ENCODE measurements around the gene PAN2. TPM values are rescaled to one million over a fixed set of nuclear protein-coding genes. Genes with fewer than 3 reads are reported as not detected.
"Not testable (repeated sequence)": the region's sequence is repeated elsewhere in the genome, so short reads cannot be mapped to it uniquely, and the experiment has no call there.

PAN2 gene
- polyA plus RNA-seq, 1 donor = 85.5 TPM

DNA sequence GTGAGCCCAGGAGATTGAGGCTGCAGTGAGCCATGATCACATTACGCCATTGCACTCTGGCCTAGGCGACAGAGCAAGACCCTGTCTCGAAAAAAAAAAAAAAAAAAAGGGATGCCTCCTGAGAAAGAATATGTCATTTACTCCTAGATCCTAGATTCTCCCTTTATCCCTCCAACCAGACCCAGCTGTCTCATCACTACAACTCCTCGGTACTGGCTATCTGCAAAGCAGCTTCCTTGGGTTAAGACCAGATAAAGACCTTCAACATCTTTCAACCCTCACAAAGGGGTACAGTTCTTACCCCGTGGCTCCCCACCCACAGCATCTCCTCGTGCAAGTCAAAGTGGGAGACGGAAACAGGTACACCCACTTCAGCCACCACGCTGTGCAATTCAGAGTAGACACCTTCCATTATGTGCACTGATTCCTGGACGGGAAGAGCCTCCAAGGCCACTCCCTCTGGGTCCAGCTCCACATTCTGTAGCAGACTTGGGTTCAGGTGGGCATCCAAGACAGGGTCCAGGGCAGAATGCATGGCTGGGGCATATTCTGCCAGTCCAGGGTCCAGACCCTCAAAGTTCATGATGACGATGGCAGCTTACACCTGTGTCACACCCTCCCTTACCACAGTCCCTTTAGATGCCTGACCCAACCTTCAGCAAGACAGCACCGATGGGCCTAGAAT lies 1.1 kb downstream of the PAN2 start:
- peak in 1 of 2 donors; percentile 12 for DNase-seq
- Histone ChIP-seq H3K4me3 (ENCODE audit: low read length) (peak overlapping the region; percentile 58), H3K4me1 (ENCODE audit: control insufficient read depth, insufficient read depth, low read length) (peaks cover 7% of the 10 kb centered on the region), H3K27me3 (ENCODE audit: control insufficient read depth, insufficient read depth, low read length) (no peaks in the 10 kb centered on the region), H3K27ac (ENCODE audit: low read length) (peak overlapping the region; percentile 90), H3K36me3 (ENCODE audit: control insufficient read depth, insufficient read depth, low read length) (peaks cover 6% of the 10 kb centered on the region), H3K9me3 (ENCODE audit: control insufficient read depth, low read depth, low read length) (no peaks in the 10 kb centered on the region)
- 100% methylated on average over 2 of the region's 11 CpGs for WGBS (ENCODE audit: insufficient coverage, low lambda C conversion rate)

DNA sequence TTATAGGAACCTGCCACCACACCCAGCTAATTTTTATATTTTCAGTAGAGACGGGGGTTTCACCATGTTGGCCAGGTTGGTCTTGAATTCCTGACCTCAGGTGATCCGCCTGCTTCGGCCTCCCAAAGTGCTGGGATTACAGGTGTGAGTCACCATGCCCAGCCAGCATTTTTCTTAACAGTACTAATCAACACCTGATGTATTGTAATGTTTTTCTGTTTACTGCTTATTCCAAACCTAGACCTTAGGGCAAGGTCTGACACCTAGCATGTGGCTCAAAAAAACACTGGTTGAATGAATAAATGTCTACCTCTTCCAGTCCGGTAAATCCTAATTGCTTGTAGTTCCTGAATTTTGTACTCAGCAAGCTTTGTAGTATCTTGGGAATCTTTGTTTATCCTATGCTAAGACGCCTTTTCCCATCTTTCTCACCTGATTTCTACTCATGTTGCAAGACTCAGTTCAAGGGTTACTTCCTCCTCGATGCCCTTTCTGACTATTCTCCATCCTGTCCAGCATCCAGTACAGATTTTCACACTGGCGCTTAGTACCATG lies 2.8 kb downstream of the PAN2 start:
- WGBS (ENCODE audit: insufficient coverage, low lambda C conversion rate) = 50% methylated on average over 2 of the region's 7 CpGs
- DNase-seq = peak; percentile 39 to 65

DNA sequence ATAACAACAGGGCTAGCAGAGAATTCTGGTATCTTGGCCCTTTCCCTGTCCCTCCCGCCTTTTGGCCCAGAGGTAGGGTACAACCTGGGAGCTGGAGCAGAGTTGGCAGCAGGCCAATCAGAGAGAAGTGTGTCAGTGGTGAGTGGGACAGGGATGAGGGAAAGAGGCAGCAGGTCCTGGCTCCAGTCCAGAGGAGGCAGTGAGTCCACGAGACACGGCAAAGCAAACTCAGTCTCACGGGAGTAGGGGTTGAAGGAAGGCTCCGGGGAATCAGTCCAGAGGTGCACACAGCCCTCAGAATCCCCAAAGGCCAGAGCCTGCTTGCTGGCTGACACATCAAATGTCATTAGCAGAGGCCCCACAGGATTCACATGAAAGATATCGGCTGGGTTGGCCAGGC lies 7.3 kb downstream of the PAN2 start:
- no peak for DNase-seq

More for the DNA sequence above, 2.8 kb downstream of the PAN2 start:
- H3K27ac ChIP-seq (ENCODE audit: low read length) = peak overlapping the region; percentile 57
- H3K4me1 ChIP-seq (ENCODE audit: control insufficient read depth, insufficient read depth, low read length) = peaks cover 7% of the 10 kb centered on the region
- no peaks in the 10 kb centered on the region for H3K27me3 ChIP-seq (ENCODE audit: control insufficient read depth, insufficient read depth, low read length)
- H3K9me3 ChIP-seq (ENCODE audit: control insufficient read depth, low read depth, low read length) = no peaks in the 10 kb centered on the region
- peaks cover 22% of the 10 kb centered on the region for H3K36me3 ChIP-seq (ENCODE audit: control insufficient read depth, insufficient read depth, low read length)
- H3K4me3 ChIP-seq (ENCODE audit: low read length) = no peak overlapping the region

DNA sequence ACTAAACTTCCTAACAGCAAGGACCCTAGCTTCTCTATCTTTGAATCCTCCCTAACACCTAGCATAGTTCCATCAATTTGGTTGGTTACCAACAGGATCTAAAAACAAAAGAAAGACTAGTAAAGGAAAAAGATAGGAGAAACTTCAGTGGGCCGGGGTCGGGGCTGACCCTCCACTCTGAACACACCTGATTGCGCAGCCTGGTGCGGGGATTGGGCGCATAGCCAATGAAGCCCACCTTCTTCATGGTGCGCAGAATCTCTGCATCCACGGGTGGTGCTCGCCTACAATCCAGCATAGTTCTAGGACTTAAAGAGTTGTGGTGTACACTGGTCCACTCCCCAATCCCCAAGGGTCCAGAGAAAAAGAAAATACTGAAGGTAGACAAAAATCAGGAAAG lies 7.7 kb downstream of the PAN2 start:
- Histone ChIP-seq H3K27me3 (ENCODE audit: control insufficient read depth, insufficient read depth, low read length) (no peaks in the 10 kb centered on the region), H3K27ac (ENCODE audit: low read length) (no peak overlapping the region), H3K4me1 (ENCODE audit: control insufficient read depth, insufficient read depth, low read length) (no peaks in the 10 kb centered on the region), H3K36me3 (ENCODE audit: control insufficient read depth, insufficient read depth, low read length) (peaks cover 65% of the 10 kb centered on the region), H3K9me3 (ENCODE audit: control insufficient read depth, low read depth, low read length) (no peaks in the 10 kb centered on the region), H3K4me3 (ENCODE audit: low read length) (no peak overlapping the region)
- DNase-seq = no peak
- WGBS (ENCODE audit: insufficient coverage, low lambda C conversion rate) = 100% methylated on average over 1 of the region's 8 CpGs

More for the DNA sequence above, 7.3 kb downstream of the PAN2 start:
- peaks cover 65% of the 10 kb centered on the region for H3K36me3 ChIP-seq (ENCODE audit: control insufficient read depth, insufficient read depth, low read length)
- H3K9me3 ChIP-seq (ENCODE audit: control insufficient read depth, low read depth, low read length) = no peaks in the 10 kb centered on the region
- H3K27ac ChIP-seq (ENCODE audit: low read length) = no peak overlapping the region
- no CpG with 5 or more reads among the region's 6 CpGs for WGBS (ENCODE audit: insufficient coverage, low lambda C conversion rate)
- no peaks in the 10 kb centered on the region for H3K4me1 ChIP-seq (ENCODE audit: control insufficient read depth, insufficient read depth, low read length)
- no peak overlapping the region for H3K4me3 ChIP-seq (ENCODE audit: low read length)
- H3K27me3 ChIP-seq (ENCODE audit: control insufficient read depth, insufficient read depth, low read length) = no peaks in the 10 kb centered on the region

DNA sequence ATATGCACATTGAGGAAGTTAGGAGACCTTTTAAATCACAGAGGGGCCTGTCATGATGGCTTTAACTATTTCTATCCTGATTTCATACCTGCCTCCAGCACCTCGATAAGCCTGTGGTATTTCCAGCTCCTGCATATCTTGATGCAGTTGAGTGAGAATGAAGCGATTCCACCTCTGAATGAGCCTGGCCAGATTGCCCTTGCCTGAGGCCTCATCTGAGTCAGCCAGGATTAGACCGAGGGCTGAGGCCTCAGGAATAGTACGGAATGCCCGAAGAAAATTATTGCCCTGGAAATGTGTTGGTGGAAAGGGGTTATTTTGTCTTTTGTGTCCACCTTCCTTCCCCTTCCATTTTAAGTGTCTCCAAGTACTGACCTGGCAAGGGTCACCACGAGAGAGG lies 9.6 kb downstream of the PAN2 start:
- H3K27me3 ChIP-seq (ENCODE audit: control insufficient read depth, insufficient read depth, low read length) = no peaks in the 10 kb centered on the region
- no peak overlapping the region for H3K4me3 ChIP-seq (ENCODE audit: low read length)
- no peak overlapping the region for H3K27ac ChIP-seq (ENCODE audit: low read length)
- H3K4me1 ChIP-seq (ENCODE audit: control insufficient read depth, insufficient read depth, low read length) = no peaks in the 10 kb centered on the region
- no CpG with 5 or more reads among the region's 6 CpGs for WGBS (ENCODE audit: insufficient coverage, low lambda C conversion rate)
- no peak for DNase-seq
- H3K9me3 ChIP-seq (ENCODE audit: control insufficient read depth, low read depth, low read length) = no peaks in the 10 kb centered on the region
- peaks cover 75% of the 10 kb centered on the region for H3K36me3 ChIP-seq (ENCODE audit: control insufficient read depth, insufficient read depth, low read length)

DNA sequence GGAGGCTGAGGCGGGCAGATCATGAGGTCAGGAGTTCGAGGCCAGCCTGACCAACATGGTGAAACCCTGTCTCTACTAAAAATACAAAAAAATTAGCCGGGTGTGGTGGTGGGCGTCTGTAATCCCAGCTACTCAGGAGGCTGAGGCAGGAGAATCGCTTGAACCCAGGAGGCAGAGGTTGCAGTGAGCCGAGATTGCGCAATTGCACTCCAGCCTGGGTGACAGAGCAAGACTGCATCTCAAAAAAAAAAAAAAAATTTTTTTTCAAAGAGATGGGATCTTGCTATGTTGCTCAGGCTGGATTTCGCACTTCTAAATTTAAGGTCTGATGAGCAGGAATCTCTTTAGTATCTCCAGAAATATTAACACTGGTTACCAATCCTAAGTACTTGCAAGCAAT lies 12.2 kb downstream of the PAN2 start:
- WGBS (ENCODE audit: insufficient coverage, low lambda C conversion rate) = 100% methylated on average over 2 of the region's 8 CpGs
- H3K27ac ChIP-seq (ENCODE audit: low read length); DNase-seq; H3K9me3 ChIP-seq (ENCODE audit: control insufficient read depth, low read depth, low read length); H3K27me3 ChIP-seq (ENCODE audit: control insufficient read depth, insufficient read depth, low read length); H3K4me1 ChIP-seq (ENCODE audit: control insufficient read depth, insufficient read depth, low read length); H3K4me3 ChIP-seq (ENCODE audit: low read length): not testable (repeated sequence)
- H3K36me3 ChIP-seq (ENCODE audit: control insufficient read depth, insufficient read depth, low read length) = peaks cover 69% of the 10 kb centered on the region

DNA sequence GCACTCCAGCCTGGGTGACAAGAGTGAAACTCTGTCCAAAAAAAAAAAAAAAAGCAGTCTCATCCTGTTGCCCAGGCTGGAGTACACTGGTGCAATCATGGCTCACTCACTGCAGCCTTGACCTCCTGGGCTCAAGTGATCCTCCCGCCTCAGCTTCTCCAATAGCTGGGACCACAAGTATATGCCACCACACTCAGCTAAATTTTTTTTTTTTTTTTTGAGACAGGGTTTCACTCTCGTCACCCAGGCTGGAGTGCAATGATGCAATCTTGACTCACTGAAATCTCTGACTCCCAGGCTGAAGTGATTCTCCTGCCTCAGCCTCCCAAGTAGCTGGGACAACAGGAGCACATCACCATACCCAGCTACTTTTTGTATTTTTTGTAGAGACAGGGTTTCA lies 12.8 kb downstream of the PAN2 start:
- no peak overlapping the region for H3K4me3 ChIP-seq (ENCODE audit: low read length)
- no peak for DNase-seq
- H3K27me3 ChIP-seq (ENCODE audit: control insufficient read depth, insufficient read depth, low read length) = no peaks in the 10 kb centered on the region
- no peaks in the 10 kb centered on the region for H3K9me3 ChIP-seq (ENCODE audit: control insufficient read depth, low read depth, low read length)
- H3K36me3 ChIP-seq (ENCODE audit: control insufficient read depth, insufficient read depth, low read length) = peaks cover 63% of the 10 kb centered on the region
- no peaks in the 10 kb centered on the region for H3K4me1 ChIP-seq (ENCODE audit: control insufficient read depth, insufficient read depth, low read length)
- no CpG with 5 or more reads among the region's 2 CpGs for WGBS (ENCODE audit: insufficient coverage, low lambda C conversion rate)
- H3K27ac ChIP-seq (ENCODE audit: low read length) = no peak overlapping the region

DNA sequence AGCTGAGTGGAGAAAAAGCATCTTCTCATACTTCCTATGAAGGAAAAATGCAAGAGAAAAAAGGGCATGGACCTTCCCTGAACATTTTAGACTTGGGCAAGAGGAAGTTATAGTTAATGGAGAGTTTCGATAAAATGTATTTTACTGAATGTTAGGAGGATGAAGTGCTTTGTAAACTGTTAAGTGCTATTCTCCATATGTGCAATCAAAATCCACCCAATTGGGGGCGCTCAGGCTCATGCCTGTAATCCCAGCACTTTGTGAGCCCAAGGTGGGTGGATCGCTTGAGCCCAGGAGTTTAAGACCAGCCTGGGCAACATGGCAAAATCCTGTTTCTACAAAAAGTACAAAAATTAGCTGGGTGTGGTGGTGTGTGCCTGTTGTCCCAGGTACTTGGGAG lies 16.1 kb downstream of the PAN2 start:
- H3K36me3 ChIP-seq (ENCODE audit: control insufficient read depth, insufficient read depth, low read length) = peaks cover 39% of the 10 kb centered on the region
- H3K27ac ChIP-seq (ENCODE audit: low read length) = no peak overlapping the region
- peaks cover 5% of the 10 kb centered on the region for H3K4me1 ChIP-seq (ENCODE audit: control insufficient read depth, insufficient read depth, low read length)
- no peaks in the 10 kb centered on the region for H3K27me3 ChIP-seq (ENCODE audit: control insufficient read depth, insufficient read depth, low read length)
- no peaks in the 10 kb centered on the region for H3K9me3 ChIP-seq (ENCODE audit: control insufficient read depth, low read depth, low read length)
- no CpG with 5 or more reads among the region's 3 CpGs for WGBS (ENCODE audit: insufficient coverage, low lambda C conversion rate)
- no peak for DNase-seq
- no peak overlapping the region for H3K4me3 ChIP-seq (ENCODE audit: low read length)

DNA sequence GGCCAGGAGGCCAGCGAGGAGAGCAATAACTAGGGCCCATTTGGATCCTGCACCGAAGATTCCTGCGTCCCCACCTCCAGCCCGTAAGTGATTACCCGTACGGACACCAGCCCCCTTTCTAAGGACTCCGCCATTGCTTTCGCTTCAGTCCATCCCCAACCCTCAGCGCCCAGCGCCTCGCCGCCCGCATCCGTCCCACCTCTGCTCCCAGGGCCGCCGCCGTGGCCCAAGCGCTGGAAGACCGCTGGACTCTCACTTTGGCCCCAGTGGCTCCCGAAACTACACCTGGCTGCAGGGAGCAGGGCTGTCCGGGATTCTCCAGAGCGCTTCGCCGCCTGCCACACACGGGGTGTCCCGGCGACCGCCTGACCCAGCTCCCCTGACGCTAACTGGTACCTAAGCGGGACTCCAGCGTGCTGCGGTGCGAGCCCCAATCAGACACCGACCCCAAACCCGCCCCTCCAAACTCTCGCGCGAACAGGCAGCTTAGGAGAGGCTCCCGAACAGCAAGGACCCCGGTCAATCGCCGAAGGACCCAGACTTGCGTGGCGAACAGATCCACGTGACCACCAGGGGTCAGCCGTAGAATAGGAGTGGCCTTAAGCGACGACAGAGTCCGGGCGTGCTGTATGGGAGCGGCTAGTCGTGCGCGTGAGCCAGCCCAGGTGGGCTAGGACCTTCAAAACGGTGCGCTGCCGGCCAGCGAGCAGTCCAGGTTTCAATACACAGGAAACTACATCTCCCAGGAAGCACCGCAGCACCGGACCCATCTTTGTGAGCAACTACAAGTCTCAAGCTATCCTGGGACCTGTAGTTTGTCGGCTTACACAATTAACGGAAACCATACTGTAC lies 18.0 kb downstream of the PAN2 start, which contains the start of gene CNPY2:
TSS of gene CNPY2 (minus strand) at position 367 of the 852 bp plus-strand sequence. CDS start 771 bp downstream, outside the sequence.
- Histone ChIP-seq H3K4me1 (ENCODE audit: control insufficient read depth, insufficient read depth, low read length) (peaks cover 5% of the 10 kb centered on the region), H3K36me3 (ENCODE audit: control insufficient read depth, insufficient read depth, low read length) (peaks cover 36% of the 10 kb centered on the region), H3K27me3 (ENCODE audit: control insufficient read depth, insufficient read depth, low read length) (no peaks in the 10 kb centered on the region), H3K27ac (ENCODE audit: low read length) (peak within 1 kb of the TSS; percentile 96), H3K9me3 (ENCODE audit: control insufficient read depth, low read depth, low read length) (no peaks in the 10 kb centered on the region), H3K4me3 (ENCODE audit: low read length) (peak within 1 kb of the TSS; percentile 93)
- DNase-seq = peak; percentile 96 to 98
- WGBS (ENCODE audit: insufficient coverage, low lambda C conversion rate) = no CpG with 5 or more reads among the region's 62 CpGs

DNA sequence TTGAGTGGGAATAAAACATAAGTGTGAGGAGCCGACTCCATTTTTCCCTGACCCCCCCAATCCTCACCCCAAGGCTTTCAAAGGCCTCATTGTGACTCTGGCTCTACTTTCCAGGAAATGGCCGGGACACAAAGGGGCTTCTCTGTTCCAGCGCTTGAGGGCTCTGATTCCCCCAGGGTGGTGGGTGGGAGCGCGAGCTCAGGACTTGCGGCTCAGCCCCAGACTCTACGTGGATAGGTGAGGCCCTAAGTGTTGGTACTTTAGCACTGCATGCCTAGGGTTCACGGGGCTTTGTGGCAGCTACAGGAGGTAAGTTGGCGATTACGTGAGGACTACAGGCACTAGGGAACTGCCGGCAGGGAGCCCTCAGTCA lies 18.6 kb downstream of the PAN2 start:
- Histone ChIP-seq H3K36me3 (ENCODE audit: control insufficient read depth, insufficient read depth, low read length) (peaks cover 42% of the 10 kb centered on the region), H3K9me3 (ENCODE audit: control insufficient read depth, low read depth, low read length) (no peaks in the 10 kb centered on the region), H3K4me3 (ENCODE audit: low read length) (peak overlapping the region; percentile 93), H3K27ac (ENCODE audit: low read length) (peak overlapping the region; percentile 96), H3K27me3 (ENCODE audit: control insufficient read depth, insufficient read depth, low read length) (no peaks in the 10 kb centered on the region), H3K4me1 (ENCODE audit: control insufficient read depth, insufficient read depth, low read length) (peaks cover 5% of the 10 kb centered on the region)
- peak in 1 of 2 donors; percentile 69 for DNase-seq
- WGBS (ENCODE audit: insufficient coverage, low lambda C conversion rate) = no CpG with 5 or more reads among the region's 11 CpGs
